Limb (tissue), 2 donors: Measurements from ENCODE around the gene LENG1.
"Not testable (repeated sequence)": the region's sequence is repeated elsewhere in the genome, so short reads cannot be mapped to it uniquely, and the experiment has no call there.

Experiments used
- DNase-seq, 2 donors: peaks; one replicate each; pipeline ENCODE4 v3.0.0-alpha.2; 2016; ENCODE audit errors: extremely low spot score in 2 of 2

Gene LENG1

GRCh38 chr19:54159352-54160181 is at the start of gene LENG1:
TSS of gene LENG1 (minus strand) at chr19:54159721. CDS start at chr19:54159695, 26 bp downstream.
- DNase-seq = peak; percentile 98 to 100

GRCh38 chr19:54208784-54209057 is 49.2 kb upstream of the LENG1 start:
- DNase-seq = no peak

GRCh38 chr19:54207983-54208783 is 48.7 kb upstream of the LENG1 start:
- peak in 1 of 2 donors; percentile 22 for DNase-seq

DNA sequence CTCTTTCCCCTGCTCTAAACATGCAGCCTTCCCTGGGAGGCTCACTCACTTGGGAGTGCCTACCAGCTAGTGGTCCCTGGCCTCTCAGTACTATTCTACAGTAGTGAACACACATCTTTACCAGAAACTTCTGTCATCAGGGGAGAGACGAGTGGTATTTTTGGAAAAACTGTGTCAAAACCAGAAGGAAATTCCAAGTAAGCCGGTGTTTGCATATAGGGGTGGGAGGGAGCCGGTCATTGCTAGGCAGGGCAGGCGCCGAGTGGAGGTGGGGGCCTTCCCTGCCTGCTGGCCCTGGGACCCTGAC is 48.1 kb upstream of the LENG1 start:
- DNase-seq = no peak

- not testable (repeated sequence) for DNase-seq
Observed at GRCh38 chr19:54207193-54207592, 47.7 kb upstream of the LENG1 start.

- DNase-seq = no peak
Observed at GRCh38 chr19:54206831-54207177, 47.3 kb upstream of the LENG1 start.

- DNase-seq = no peak
Observed at GRCh38 chr19:54206030-54206830, 46.7 kb upstream of the LENG1 start.

DNA sequence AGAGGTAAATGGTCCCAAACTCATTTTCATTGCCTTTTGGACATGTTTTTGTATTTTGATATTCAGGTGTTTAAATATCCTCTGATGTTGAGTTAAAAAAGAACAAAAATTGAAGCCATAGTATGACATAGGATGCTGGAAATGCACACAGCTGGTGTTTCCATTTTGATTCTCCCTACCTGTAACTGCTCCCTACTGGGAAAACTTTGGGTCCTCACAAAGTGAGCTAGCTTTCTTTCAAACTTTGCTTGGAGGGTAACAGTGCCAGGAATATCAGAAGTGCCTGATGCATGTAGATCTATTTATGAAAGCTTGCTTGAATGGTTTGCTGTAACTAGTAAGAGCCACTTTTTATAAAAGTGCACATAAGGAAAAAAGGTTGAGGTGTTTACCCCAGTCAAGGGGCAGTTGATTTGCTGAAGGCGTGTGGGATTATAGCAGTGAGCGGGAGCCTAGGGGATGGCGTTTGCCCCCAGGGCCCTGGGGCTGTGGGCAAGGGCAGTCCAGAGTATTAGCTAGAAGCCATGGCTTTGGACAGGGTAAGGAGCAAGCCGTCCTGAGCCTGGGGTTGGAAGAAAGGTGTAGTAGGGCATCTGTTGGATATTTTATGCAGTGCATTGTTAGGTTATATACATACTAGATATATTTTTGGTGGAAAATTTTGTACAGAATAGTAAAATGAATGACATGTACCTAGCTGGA is 45.4 kb upstream of the LENG1 start:
- no peak for DNase-seq

DNA sequence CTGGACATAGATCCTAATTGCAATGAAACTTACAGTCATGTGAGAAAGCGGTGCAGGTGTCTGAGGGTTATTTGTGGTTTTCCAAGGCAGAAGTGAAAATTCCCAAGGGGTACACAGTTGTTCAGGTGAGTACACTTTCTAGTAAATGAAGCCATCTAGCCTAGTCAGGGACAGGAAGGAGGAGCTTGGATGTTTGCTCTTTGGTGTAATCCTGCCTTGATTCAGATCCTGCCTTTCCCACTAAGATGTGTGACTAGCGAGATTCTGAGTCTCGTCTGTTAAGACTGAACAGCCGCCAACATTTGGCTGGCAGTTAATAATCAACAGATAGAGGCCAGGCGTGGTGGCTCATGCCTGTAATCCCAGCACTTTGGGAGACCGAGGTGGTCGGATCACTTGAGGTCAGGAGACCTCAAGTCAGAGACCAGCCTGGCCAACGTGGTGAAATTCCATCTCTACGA is 43.7 kb upstream of the LENG1 start:
- no peak for DNase-seq

GRCh38 chr19:54201980-54202379 is 42.5 kb upstream of the LENG1 start:
- no peak for DNase-seq

GRCh38 chr19:54201172-54201701 is 41.7 kb upstream of the LENG1 start:
- no peak for DNase-seq

DNA sequence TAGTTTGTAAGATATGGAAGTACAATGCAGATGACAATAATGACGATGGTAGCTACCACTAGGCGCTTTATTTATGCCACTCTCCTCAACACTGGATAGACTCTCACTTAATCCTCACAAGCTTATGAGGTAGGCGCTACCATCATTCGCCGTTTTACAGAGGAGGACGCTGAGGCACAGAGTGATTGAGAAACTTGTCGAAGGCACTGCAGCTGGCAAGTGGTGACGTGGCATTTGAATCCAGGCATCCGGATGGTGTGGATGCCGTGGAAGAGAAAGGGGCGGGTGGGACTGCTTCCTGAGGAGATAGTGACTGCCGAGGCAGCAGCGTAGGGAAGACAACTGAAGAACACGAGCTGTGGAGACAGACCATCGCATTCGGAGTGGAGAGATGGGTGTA is 39.9 kb upstream of the LENG1 start:
- DNase-seq = no peak

DNA sequence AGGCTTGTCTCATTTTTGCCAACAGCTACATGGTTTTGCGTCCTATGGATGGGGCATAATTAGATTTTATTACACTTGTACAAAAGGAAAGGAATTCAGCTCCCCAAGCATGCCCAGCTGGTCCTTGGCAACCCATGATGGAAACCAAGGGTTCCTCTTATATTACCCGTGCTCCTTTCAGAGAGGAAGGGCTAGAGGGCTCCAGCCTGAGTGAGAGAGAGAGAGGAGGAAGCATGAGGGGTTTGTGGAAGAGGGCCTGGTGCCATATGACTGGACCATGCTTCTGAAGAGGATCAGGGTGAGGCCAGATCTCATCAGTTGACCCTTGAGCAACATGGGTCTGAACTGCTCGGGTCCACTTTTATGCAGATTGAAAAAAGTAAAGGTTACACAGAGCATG is 37.6 kb upstream of the LENG1 start:
- no peak for DNase-seq

DNA sequence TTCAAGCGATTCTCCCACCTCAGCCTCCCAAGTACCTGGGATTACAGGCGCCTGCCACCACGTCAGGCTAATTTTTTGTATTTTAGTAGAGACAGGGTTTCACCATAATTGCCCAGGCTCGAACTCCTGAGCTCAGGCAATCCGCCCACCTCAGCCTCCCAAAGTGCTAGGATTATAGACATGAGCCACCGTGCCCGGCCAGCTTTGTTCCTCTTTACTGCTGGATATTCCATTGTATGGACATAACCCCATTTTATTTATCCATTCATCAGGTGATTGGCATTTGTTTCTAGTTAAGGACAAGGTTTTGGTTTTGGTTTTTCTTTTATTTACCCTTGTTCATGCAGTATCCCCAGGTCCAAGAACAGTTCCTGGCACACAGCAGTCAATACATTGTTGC is 37.0 kb upstream of the LENG1 start:
- DNase-seq = no peak

DNA sequence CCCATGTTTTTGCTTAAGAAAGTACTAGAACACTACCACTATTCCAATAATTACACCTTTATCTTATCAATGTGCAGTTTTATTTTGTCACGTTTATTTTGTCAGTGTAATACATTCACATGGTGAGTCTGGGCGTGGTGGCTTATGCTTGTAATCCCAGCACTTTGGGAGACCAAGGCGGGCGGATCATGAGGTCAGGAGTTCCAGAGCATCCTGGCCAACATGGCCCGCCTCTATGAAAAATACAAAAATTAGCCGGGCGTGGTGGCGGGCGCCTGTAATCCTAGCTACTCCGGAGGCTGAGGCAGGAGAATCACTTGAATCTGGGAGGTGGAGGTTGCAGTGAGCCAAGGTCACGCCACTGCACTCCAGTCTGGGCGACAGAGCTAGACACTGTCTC is 34.9 kb upstream of the LENG1 start:
- DNase-seq = not testable (repeated sequence)

DNA sequence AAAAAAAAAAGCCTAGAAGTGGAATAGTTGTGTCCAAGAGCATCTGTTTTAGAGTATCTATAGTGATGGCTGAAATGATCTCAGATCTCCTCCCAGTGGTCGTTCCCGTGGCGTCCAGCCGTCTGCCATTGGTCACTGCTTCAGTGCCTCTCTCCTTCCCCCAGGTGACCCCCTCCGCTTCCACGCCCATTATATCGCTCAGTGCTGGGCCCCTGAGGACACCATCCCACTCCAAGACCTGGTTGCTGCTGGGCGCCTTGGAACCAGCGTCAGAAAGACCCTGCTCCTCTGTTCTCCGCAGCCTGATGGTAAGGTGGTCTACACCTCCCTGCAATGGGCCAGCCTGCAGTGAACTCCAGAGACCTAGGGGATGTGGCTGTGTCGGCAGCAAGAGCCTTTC is 33.5 kb upstream of the LENG1 start:
- no peak for DNase-seq

DNA sequence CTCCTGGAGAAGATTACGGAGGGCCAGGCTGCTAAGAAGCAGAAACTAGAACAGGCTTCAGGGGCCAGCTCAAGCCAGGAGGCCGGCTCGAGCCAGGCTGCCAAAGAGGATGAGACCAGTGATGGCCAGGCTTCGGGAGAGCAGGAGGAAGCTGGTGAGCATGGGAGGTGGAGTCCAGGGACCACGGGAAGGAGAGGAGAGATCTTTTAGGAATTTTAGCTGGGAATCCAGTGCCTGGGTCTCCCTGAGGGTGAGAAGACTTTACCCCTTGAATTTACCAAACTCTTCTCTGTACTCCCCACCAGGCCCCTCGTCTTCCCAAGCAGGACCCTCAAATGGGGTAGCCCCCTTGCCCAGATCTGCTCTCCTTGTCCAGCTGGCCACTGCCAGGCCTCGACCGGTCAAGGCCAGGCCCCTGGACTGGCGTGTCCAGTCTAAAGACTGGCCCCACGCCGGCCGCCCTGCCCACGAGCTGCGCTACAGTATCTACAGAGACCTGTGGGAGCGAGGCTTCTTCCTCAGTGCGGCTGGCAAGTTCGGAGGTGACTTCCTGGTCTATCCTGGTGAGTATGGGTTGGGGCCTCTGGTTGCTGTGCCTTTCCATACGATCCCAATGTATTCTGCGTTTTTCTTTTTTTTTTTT is 32.4 kb upstream of the LENG1 start:
- peak in 1 of 2 donors; percentile 38 for DNase-seq

DNA sequence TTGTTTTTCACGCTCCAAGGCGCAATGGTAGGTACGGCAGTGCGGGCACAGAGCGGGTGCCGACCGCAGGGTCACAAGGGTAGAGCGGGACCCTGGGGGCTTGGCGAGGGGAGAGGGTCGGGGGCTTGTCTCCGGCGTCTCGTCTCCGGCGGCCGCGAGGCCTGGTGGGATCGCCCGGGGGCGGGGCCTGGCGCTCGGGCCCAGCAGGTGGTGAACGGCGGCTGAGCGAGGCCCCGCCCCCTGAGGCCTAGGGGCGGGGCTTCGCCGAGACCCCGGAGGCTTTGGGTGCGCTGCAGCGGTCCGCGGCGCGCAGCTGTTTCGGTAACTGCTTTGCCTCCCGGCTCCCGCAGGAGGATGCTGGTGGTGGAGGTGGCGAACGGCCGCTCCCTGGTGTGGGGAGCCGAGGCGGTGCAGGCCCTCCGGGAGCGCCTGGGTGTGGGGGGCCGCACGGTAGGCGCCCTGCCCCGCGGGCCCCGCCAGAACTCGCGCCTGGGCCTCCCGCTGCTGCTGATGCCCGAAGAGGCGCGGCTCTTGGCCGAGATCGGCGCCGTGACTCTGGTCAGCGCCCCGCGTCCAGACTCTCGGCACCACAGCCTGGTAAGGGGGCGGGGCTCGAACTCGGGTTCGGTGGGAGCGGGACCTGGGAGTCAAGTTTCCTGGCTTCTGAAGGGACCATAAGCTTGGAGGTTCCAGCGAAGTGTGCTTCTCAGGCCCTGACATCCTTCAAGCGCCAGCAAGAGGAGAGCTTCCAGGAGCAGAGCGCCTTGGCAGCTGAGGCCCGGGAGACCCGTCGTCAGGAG is 31.7 kb upstream of the LENG1 start, which contains the start of gene TSEN34:
Gene TSEN34, plus strand, starts transcription at position 298 of the 800 bp plus-strand sequence. Its CDS starts 57 bp downstream, at position 355.
- peak; percentile 18 to 95 for DNase-seq

DNA sequence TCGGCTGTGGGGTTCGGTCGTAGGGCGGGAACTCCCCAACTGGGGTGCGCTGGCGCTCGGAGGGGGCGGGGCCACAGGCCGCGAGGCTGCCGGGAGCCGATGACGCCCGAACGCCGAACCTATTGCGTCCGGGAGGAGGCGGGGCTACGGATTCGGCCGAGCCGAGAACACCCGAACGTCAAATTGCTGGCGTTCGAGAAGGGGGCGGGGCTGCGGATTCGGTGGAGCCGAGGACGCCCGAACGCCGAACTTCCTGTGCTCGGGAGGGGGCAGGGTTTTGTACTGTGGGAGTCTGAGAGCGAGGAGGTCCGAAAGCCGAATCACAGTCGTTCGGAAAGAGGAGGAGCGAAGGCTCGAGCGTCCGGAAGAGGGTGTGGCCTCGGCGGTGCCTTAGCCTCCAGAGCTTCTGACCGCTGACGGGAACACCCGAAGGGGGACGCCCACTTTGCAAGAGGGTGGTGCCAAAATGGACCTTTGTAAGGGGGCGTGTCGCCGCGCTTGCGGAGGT is 31.0 kb upstream of the LENG1 start:
- DNase-seq = peak; percentile 100
